ENCODE results near the gene RTL10.

Gene RTL10

DNA sequence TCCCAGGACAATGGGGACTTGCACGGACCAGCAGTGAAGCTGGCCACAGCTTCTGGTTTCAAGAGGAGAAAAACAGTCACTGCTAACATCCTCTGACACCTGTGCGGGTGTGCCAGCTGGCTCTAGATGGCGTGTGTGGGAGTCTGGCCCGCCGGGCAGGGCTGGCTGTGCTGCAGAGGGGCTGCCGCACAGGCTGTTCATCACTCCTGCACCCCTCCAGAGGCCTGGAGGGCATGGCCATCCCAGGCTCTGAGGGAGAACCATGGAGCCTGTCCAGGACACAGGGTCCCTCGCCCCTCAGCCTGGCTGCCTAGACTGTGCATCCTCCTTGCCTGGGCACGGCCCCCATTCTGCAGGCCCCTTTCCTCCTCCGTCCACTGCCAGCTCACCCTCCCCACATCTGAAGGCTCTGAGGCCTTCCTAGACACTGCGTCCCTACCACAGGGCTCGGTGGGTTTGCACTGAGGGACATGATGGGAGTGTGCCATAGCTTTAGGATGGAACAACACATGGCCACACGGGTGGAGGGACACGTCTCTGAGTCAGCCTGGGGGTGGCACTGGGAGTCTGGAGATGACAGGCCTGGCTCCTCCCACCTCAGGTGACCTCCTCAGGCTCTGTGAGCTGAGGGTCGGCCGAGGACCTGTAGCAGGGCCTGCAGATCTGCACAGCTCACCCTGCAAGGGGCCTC is 42.1 kb upstream of the RTL10 start:
- Histone ChIP-seq H3K27me3 (no peaks in the 10 kb centered on the region), H3K4me1 (ENCODE audit: control insufficient read depth in 1 of 2, insufficient read depth in 1 of 2, low read depth in 1 of 2, low read length in 1 of 2) (peaks cover 5 to 6% of the 10 kb centered on the region in 2 experiments), H3K27ac (no peak overlapping the region), H3K9me3 (no peaks in the 10 kb centered on the region), H3K4me3 (ENCODE audit: low read depth in 1 of 2, low read length in 1 of 2) (no peak overlapping the region), H3K36me3 (peaks cover 47% of the 10 kb centered on the region)
- TF ChIP-seq, protein P1, sequence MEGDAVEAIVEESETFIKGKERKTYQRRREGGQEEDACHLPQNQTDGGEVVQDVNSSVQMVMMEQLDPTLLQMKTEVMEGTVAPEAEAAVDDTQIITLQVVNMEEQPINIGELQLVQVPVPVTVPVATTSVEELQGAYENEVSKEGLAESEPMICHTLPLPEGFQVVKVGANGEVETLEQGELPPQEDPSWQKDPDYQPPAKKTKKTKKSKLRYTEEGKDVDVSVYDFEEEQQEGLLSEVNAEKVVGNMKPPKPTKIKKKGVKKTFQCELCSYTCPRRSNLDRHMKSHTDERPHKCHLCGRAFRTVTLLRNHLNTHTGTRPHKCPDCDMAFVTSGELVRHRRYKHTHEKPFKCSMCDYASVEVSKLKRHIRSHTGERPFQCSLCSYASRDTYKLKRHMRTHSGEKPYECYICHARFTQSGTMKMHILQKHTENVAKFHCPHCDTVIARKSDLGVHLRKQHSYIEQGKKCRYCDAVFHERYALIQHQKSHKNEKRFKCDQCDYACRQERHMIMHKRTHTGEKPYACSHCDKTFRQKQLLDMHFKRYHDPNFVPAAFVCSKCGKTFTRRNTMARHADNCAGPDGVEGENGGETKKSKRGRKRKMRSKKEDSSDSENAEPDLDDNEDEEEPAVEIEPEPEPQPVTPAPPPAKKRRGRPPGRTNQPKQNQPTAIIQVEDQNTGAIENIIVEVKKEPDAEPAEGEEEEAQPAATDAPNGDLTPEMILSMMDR (IDR thresholded peaks at IDR 0.05) = no peak

DNA sequence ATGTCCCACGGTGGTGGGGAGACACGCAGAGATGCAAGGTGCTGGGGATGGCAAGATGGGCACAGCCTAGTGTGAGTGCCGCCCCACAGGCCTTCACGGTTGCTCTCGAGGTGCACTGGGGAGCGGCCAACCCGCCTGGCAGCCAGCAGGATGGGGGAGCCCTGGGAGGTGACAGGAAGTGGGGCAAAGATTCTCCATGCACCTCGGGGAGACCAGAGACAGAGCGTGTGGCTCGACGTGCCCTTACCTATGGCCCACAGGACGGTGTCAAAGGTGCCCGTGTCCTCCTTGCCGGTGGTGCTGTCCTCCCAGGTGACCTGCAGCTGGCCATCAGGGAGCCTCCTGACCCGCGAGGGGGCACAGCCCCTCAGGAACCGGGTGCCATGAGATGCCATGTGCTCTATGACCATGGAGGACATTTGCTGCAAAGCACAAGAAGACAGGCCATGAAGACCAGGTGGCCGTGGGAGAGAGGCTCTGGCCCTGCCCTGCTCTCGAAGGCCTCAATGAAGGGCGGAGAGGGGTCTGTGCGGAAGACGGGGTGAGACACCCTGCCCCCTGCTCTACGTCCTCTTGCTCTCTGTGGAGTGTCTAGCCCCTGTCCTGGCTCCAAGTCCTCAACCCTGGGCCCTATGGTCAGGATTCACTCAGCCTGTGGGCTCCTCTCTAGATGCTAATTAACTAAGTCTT is 40.6 kb upstream of the RTL10 start:
- peaks cover 35% of the 10 kb centered on the region for H3K36me3 ChIP-seq
- peaks cover 19 to 20% of the 10 kb centered on the region in 2 experiments for H3K4me1 ChIP-seq (ENCODE audit: control insufficient read depth in 1 of 2, insufficient read depth in 1 of 2, low read depth in 1 of 2, low read length in 1 of 2)
- H3K27ac ChIP-seq = no peak overlapping the region
- TF ChIP-seq, protein P1 (IDR thresholded peaks at IDR 0.05) = no peak
- no peak overlapping the region for H3K4me3 ChIP-seq (ENCODE audit: low read depth in 1 of 2, low read length in 1 of 2)
- no peaks in the 10 kb centered on the region for H3K27me3 ChIP-seq
- H3K9me3 ChIP-seq = no peaks in the 10 kb centered on the region

DNA sequence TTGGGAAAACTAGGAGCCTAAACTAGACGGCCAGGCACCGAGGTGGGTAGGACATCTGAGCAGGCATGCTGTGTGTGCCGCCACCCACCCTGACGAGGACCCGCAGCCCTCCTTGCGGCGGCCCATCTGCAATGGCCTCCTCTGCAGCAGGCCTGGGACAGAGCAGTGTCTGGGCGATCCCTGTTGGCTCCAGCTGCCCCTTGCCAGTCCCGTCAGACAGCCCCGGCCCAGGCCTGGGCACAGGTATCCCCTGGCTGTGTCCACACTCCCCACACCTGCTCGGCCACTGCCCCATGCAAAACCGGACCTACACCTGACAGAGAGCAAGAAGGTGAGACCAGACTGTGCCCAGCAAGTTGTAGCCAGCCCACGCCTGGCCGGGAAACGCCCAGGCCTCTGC is 38.7 kb upstream of the RTL10 start:
- H3K27me3 ChIP-seq = no peaks in the 10 kb centered on the region
- TF ChIP-seq, protein P1 (IDR thresholded peaks at IDR 0.05) = no peak
- peaks cover 19 to 21% of the 10 kb centered on the region in 2 experiments for H3K4me1 ChIP-seq (ENCODE audit: control insufficient read depth in 1 of 2, insufficient read depth in 1 of 2, low read depth in 1 of 2, low read length in 1 of 2)
- H3K4me3 ChIP-seq (ENCODE audit: low read depth in 1 of 2, low read length in 1 of 2) = no peak overlapping the region
- no peaks in the 10 kb centered on the region for H3K9me3 ChIP-seq
- H3K27ac ChIP-seq = no peak overlapping the region
- H3K36me3 ChIP-seq = peaks cover 28% of the 10 kb centered on the region

DNA sequence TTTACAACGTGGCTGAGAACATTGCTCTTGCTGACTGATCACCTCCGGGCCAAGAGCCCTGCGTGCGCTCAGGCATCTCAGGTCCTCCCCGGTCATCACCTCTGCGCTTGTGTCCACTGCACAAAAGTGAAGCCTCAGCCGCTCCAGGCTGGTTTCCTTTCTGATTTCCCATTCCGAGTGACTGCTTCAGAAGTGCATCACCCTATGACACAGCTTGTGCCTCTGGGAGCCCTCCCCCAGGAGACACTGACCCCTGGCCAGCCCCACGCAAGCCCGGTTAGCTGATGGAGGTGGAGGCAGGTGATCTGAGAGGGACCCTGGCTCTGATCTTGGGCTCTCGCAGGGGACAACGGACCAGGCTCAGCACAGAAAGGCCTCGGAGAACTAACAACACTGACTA is 38.3 kb upstream of the RTL10 start:
- Histone ChIP-seq H3K4me1 (ENCODE audit: control insufficient read depth in 1 of 2, insufficient read depth in 1 of 2, low read depth in 1 of 2, low read length in 1 of 2) (peaks cover 23 to 25% of the 10 kb centered on the region in 2 experiments), H3K9me3 (no peaks in the 10 kb centered on the region), H3K27ac (no peak overlapping the region), H3K27me3 (no peaks in the 10 kb centered on the region), H3K4me3 (ENCODE audit: low read depth in 1 of 2, low read length in 1 of 2) (no peak overlapping the region), H3K36me3 (peaks cover 24% of the 10 kb centered on the region)
- TF ChIP-seq, protein P1 (IDR thresholded peaks at IDR 0.05) = no peak

DNA sequence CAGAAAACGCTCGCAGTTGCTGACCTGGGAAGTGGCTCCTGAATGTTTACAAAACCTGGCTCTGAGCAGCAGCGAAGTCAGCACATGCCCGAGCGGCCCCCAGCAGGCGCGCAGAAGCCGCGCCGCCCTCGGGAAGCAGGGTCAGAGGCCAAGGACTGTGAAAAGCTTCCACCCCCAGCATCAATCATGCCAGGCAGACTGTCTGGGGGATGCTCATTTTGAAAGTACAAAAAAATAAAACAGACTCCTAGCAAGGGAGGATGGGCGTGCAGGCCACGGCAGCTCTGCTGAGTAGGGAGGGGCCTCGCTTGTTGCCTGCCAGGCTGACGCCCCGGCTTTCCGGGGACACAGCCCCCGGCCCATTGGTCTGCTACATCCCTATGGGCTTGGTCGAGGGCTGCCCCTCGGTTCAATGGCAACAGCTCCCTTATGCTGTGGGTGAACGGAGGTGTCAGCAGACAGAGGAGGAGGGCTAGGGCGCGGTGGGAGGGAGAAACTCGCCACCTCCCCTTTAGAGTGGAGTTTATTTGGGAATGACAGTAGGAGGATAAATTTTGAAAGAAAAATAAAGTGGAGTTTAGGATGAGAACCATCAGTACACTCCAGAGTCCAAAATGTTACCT is 37.7 kb upstream of the RTL10 start:
- no peaks in the 10 kb centered on the region for H3K27me3 ChIP-seq
- peak overlapping the region; percentile 34 to 56 for H3K4me3 ChIP-seq (ENCODE audit: low read depth in 1 of 2, low read length in 1 of 2)
- TF ChIP-seq, protein P1 (IDR thresholded peaks at IDR 0.05) = no peak
- H3K4me1 ChIP-seq (ENCODE audit: control insufficient read depth in 1 of 2, insufficient read depth in 1 of 2, low read depth in 1 of 2, low read length in 1 of 2) = peaks cover 28 to 31% of the 10 kb centered on the region in 2 experiments
- no peaks in the 10 kb centered on the region for H3K9me3 ChIP-seq
- H3K36me3 ChIP-seq = peaks cover 19% of the 10 kb centered on the region
- peak overlapping the region; percentile 72 for H3K27ac ChIP-seq

Measured in neutrophil (primary cell).